NT2/D1 (cell line): Measurements from ENCODE around the gene GOLPH3.

ENCODE experiments used
- YY1 ChIP-seq: IDR thresholded peaks from 2 replicates; pipeline ENCODE4 v1.6.1; 2011; ENCODE audit not compliant: insufficient read length, insufficient read depth
- ZNF274 ChIP-seq: IDR thresholded peaks from 2 replicates; pipeline ENCODE4 v1.6.1; 2011; ENCODE audit warnings: mild to moderate bottlenecking, low read depth, low read length

DNA sequence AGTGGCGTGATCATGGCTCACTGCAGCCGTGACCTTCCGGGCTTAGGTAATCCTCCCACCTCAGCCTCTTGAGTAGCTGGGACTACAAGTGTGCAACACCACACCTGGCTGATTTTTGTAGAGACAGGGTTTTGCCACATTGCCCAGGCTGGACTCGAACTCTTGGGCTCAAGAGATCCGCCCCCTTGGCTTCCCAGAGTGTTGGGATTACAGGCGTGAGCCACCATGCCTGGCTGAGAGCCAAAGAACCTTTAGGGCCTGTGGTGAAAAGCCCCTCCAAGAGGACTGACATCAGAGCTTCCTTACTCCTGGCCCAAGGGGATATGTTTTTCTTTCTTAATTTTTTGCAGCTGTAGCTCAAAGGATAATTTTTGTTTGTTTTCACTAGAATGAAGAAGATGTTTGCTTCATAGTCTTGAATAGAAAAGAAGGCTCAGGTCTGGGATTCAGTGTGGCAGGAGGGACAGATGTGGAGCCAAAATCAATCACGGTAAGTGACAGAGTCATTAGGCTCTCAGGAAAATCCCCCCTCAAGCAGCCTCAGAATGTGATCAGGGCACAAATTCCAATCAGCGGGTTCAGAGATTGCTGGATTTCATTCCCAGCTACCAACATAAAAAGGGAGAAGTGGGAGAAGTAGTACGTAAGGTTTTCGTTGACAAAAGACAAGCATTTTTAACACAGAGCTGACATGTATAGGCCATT, 77.1 kb downstream of the GOLPH3 start:
- TF ChIP-seq YY1 (no peak), ZNF274 (no peak)
